NCI-H2107 (cell line): ENCODE data around the gene ZWILCH.
"Not testable (repeated sequence)": the region's sequence is repeated elsewhere in the genome, so short reads cannot be mapped to it uniquely, and the experiment has no call there.

Experiments
- DNase-seq: peaks from one replicate; lab custom pipeline; 2025; lab: John Stamatoyannopoulos, UW

Gene ZWILCH

GRCh38 chr15:66488525-66488924 is 16.6 kb upstream of the ZWILCH start:
- DNase-seq, result no peak

GRCh38 chr15:66489179-66489791 is 15.8 kb upstream of the ZWILCH start:
- DNase-seq, result no peak

- DNase-seq, result no peak
Observed at GRCh38 chr15:66491846-66492245, 13.3 kb upstream of the ZWILCH start.

- DNase-seq, result no peak
Observed at GRCh38 chr15:66494262-66494661, 10.9 kb upstream of the ZWILCH start.

GRCh38 chr15:66496951-66497501 is 8.1 kb upstream of the ZWILCH start:
- DNase-seq, result no peak

GRCh38 chr15:66497502-66498455 is 7.3 kb upstream of the ZWILCH start, which contains the start of gene SNAPC5:
TSS of gene SNAPC5 (minus strand) at chr15:66497762. CDS start at chr15:66497731, 31 bp downstream.
- peak; percentile 84 for DNase-seq

- no peak for DNase-seq
Observed at GRCh38 chr15:66498501-66499386, 6.4 kb upstream of the ZWILCH start.

- not testable (repeated sequence) for DNase-seq
Observed at GRCh38 chr15:66500346-66500745, 4.8 kb upstream of the ZWILCH start.

- DNase-seq, result no peak
Observed at GRCh38 chr15:66502491-66502890, 2.6 kb upstream of the ZWILCH start.

- DNase-seq, result not testable (repeated sequence)
Observed at GRCh38 chr15:66503041-66503648, 2.0 kb upstream of the ZWILCH start.

GRCh38 chr15:66503780-66504562 is 1.2 kb upstream of the ZWILCH start:
- no peak for DNase-seq

- no peak for DNase-seq
Observed at GRCh38 chr15:66505430-66505811, 295 bp downstream of the ZWILCH start.

GRCh38 chr15:66505818-66506217 is 692 bp downstream of the ZWILCH start:
- no peak for DNase-seq

- no peak for DNase-seq
Observed at GRCh38 chr15:66508293-66508883, 3.3 kb downstream of the ZWILCH start.

- DNase-seq, result no peak
Observed at GRCh38 chr15:66514586-66514985, 9.5 kb downstream of the ZWILCH start.

GRCh38 chr15:66515901-66516322 is 10.8 kb downstream of the ZWILCH start:
- no peak for DNase-seq

GRCh38 chr15:66523926-66524325 is 18.8 kb downstream of the ZWILCH start:
- no peak for DNase-seq

- DNase-seq, result no peak
Observed at GRCh38 chr15:66524838-66525237, 19.7 kb downstream of the ZWILCH start.

GRCh38 chr15:66535056-66535455 is 29.9 kb downstream of the ZWILCH start:
- no peak for DNase-seq

- no peak for DNase-seq
Observed at GRCh38 chr15:66542896-66543295, 37.8 kb downstream of the ZWILCH start.
